ENCODE results near the gene HIP1R.
A peak's percentile ranks its signal among the peaks of the same experiment; 100 is the strongest.
"Not testable (repeated sequence)": the region's sequence is repeated elsewhere in the genome, so short reads cannot be mapped to it uniquely, and the experiment has no call there.

HIP1R gene

GRCh38 chr12:122862872-122863701, 27.8 kb downstream of the HIP1R start:
- DNase-seq, result no peak

GRCh38 chr12:122864894-122865253, 29.6 kb downstream of the HIP1R start:
- DNase-seq, result no peak

DNA sequence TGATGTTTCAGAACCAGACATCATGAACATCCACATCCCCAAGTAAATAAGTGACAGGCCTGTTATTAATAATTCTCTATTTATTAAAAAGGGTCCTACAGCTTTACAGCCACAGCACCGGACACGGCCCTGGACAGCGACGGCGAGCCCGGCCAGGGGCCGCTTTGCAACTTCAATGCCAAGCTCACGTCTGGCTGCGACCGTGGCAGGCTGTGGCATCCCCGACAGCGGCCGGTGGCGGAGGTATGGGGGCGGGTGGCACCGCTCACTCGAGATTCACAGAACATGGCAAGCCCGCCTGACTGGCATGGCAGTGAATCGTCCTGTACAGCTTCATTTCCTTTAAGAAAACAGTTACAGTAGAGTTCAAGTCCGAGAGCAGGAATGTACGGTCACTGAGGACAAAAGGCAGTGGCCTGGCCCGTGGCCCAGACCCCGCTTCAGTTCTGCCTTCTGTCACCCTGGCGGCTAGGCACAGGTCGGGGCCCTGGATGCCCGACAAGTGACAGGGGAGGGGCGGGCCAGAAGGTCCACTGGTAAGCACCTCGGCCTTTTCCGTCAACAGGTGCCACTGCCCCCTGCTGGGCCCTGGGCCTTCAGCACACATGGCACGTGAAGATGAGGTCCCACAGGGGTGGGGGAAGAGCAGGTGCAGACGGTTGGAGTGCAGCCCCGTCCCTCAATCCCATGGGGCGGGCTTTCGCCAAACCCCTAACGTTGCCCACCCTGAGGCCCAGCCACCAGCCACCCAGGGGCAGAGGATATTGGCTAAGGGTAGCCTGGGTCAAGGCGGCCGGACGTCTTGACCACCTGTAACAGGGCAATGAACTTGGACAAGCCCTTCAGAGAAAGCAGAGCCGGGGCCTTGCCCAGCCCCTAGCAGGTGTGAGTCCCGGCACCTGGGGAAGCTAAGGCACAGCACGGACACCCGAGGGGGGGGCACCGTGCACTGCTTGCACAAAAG, 30.3 kb downstream of the HIP1R start:
- DNase-seq, result no peak

DNA sequence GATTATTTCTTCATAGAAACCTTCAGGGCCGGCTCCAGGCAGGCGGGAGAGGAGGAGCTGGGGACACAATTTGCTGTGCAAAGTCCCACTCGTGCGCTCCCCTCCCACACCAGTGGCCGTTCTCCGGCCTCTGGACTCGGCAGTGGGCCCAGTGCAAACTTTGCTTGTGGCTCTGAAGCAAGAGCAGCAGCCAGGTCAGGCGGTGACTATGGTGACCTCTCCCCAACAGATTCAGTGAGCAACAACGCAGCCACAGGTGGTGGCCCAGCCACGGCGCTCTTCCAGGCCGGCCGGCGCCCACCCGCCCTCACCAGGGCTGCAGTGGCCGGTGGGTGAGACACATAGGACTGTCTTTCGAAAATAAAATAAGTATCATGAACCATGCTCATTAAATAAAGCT, 31.1 kb downstream of the HIP1R start:
- no peak for DNase-seq

GRCh38 chr12:122866950-122867607, 31.8 kb downstream of the HIP1R start:
- no peak for DNase-seq

GRCh38 chr12:122867691-122868461, 32.6 kb downstream of the HIP1R start:
- DNase-seq, result no peak

DNA sequence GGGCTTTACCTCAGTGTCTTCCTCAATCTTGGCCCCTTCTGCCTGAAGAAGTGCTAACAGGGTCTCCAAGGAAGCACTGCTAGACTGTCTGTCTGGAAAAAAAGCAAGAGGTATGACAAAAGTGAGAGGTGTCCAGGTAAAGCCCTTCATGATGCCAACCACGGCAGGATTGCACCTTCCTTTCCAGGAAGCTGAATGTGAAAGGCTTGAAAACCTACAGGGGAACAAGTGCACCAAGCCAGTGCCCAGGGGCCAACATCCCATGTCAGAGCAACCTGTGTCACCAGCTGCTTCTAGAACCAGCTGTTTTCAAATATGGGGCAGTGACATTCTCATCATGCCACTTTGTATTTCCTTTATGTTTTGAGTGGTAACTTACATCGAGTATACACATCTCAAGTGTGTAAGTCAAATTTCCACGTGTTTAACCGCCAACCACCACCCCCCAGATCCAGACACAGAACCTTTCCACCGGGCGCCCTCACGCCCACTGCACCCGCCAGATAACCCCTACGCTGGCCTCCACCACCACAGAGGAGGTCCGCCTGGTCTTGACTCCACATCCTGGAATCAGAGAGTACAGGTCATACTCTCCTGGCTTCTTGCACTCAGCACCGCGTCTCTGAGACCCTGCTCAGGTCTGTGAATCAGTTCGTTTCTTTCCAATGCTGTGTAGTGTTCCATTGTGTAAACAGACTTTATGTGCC, 33.4 kb downstream of the HIP1R start:
- DNase-seq, result no peak

DNA sequence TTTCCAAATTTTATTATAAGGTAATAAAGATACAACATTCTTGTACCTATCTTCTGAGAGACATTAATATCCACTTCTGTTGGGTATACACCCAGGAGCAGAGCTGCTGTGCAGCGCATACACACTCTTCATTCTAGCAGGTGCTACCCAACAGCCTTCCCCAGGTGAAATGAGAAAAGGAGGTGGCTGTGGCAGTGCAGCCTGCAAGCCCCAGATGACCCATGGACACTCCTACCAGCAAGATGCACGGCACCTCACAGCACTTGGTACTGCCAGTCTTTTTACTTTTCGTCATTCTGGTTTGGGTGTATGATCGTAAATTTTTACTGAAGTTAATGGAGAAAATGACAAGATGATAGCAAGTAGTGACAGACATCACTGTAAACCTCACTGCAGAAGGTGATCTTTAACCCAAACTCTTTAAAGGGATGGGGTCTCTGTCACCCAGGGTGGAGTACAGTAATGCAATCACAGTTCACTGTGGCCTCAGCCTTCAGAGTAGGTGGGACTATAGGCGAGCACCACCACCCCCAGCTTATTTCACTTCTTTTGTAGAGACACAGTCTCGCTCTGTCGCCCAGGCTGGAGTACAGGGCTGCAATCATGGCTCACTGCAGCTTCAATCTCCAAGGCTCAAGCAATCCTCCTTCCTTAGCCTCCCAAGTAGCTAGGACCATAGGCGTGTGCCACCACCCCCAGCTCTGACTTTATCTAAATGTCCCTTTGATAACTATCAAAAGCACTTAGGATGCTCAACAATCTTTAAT, 34.1 kb downstream of the HIP1R start:
- DNase-seq, result no peak

- DNase-seq, result no peak
Measured at GRCh38 chr12:122870163-122870842, 35.0 kb downstream of the HIP1R start.

- DNase-seq, result no peak
Measured at GRCh38 chr12:122870867-122871664, 35.8 kb downstream of the HIP1R start.

GRCh38 chr12:122871851-122872780, 36.9 kb downstream of the HIP1R start:
- DNase-seq, result peak; percentile 69

- DNase-seq, result no peak
Measured at GRCh38 chr12:122872815-122873361, 37.6 kb downstream of the HIP1R start.

GRCh38 chr12:122873540-122873939, 38.3 kb downstream of the HIP1R start:
- no peak for DNase-seq

DNA sequence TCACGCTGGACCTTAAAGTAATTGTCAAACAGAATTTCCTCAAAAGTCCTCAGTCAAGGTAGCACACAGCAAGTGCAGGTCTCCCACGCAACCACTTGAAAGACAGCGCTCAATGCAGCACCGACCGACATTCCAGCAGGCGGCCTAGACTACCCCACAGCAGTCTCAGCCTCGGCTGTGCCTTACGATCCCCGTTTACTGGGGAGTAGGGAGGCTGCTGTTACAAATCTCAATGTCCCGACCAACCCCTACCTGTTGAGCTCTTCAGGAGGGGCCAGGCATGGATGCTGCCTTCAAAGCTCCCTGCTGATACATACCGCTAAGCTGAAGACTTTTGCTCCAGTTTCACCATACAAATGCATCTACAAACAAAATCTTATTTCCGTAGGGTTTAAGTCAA, 38.8 kb downstream of the HIP1R start:
- DNase-seq, result no peak

GRCh38 chr12:122875590-122876220, 40.4 kb downstream of the HIP1R start:
- peak; percentile 61 for DNase-seq

DNA sequence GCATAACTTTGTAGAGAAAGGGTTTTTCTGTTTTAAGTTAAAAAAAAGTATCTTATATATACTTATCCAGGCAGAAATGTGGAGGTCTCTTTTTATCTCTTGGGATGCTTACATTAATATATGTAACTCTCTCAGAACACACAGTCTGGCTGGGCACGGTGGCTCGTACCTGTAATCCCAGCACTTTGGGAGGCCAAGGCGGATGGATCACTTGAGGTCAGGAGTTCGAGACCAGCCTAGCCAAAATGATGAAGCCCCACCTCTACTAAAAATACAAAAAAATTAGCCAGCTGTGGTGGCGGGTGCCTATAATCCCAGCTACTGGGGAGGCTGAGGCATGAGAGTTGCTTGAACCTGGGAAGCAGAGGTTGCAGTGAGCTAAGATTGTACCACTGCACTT, 41.0 kb downstream of the HIP1R start:
- not testable (repeated sequence) for DNase-seq

- no peak for DNase-seq
Measured at GRCh38 chr12:122876731-122877130, 41.5 kb downstream of the HIP1R start.
